GM19025 (cell line): Measurements from ENCODE around the gene C8B.

Experiments
- ATAC-seq: cut with Tn5 transposase; IDR thresholded peaks from one replicate; pipeline ENCODE4 v1.9.1; 2021; ENCODE audit warnings: mild to moderate bottlenecking, low read depth, moderate library complexity; ENCODE audit not compliant: unreplicated experiment

The C8B gene

DNA sequence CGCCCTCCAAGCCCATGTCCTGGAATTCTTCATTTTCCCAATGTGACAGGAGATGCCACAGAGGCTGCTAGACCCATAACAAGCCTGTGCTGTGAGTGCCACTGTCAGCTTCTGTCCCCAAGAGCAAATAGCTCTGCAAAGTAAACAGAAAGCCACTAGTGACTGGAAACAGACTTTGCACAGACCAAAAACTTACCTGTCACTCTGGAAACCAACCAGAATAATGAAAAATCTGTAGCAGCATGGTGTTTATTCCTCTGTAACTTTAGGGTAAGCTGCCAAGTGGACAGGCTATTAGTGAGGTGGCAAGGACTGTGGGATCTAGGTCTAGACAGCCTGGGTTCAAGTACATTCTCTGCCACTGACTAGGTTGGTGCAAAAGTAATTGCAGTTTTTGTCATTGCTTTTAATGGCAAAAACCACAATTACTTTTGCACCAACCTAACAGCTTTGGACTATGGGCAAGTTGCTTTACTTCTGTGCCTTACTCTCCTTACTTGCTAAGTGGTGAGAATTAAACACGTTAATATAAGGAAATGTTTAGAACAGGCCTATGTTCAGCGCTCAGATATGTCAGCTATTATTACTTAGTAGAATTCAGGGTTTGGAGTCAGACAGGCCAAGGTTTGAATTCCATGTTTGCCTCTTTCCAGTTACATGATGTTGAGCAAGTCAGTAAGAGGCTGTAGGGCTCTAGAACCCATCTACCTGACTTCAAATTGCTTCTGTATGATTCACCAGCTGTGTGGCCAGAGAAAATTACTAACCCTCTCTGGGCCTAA, at the start of gene C8B:
C8B (minus strand) TSS at position 100 of the 782 bp plus-strand sequence; CDS start at position 33, 67 bp downstream.
- no peak for ATAC-seq

DNA sequence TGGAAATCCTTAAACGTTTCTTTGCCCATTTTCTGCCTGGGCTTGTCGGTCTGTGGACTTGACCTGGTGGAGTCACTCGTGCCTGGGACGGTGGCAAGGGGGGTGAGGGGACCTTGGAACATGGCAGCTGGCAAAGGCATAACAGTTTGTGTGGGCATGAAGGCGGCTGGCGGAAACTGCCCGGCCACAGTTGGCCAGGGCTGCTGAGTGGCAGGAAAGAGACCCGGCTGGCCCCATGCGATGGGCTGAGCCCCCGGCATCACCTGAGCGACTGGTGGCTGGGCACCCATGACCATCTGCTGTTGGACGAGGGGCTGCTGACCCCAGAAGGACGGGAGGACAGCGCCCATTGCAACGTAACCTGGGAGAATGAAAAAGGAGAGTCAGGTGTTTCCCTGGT, 49.3 kb upstream of the C8B start:
- no peak for ATAC-seq

DNA sequence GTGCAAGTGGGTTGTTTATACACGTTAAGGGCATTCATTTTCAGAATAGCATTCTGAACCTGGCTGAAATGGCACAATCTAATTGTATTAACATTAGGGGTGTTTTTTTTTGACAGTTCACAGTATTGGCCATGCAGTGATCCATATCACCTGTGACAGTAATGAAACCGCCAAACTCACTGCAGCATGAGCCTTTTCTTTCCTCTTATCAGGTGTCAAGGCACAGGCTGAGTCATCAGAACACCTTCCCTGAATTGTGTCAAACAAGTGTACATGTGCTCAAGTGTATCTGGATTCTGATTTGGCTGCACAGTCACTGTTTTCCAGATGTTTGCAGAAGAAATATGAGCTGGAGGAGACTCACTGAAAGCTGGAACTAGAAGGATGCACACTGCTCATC, 47.7 kb upstream of the C8B start:
- ATAC-seq = no peak

DNA sequence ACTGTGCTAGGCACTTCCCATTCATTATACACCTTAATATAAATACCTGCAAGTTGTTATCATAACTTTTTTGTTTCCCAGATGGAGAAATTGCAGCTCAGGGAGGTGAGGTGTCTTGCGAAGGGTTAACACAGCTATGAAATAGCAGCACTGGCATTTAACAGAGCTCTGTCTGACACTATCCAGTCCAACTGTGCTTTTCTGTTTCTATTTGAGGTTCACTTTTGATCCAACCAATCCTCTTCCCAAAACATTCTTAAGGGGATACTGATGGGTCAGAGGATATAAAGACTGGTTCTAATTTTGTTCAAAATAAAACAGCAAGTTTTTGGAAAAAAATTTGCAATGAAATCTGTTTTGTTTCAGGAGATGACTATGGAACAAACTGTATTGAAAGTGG, 46.5 kb upstream of the C8B start:
- no peak for ATAC-seq

DNA sequence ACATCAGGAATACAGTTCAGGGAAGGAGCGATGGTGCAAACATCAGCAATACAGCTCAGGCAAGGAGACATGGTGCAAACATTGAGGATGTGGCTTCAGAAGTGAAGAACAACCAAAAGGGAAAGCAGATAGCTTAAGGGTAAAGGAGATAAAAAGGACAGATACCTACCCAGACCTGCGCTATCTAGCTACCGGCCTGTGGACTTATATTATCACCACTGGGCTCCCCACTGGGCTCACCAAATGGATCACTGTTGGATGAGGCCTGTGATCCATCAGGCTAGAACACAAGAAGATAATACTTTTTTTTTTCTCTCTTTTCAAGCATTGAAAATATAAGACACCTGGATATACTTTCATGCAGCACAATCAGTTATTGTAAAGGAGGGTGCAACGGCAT, 44.7 kb upstream of the C8B start:
- ATAC-seq = no peak

DNA sequence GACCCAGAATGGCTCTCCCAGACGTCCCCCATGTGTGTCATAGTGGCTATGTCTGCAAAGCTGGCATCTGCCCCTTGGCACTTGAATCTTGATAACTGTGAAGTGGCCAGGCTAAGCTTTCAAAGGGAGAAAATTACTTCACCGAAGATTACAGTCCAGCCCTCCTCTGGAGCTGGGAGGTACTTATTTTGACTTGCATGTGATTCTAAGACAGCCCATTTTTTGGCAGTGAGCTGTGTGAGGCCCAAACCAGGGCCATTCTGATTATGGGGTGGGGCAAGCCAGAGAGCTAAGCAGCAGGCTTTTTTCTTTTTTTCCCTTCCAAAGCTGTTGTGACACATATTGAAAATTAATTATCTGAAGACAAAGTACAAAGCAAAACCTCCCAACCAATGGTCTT, 42.1 kb upstream of the C8B start:
- no peak for ATAC-seq

DNA sequence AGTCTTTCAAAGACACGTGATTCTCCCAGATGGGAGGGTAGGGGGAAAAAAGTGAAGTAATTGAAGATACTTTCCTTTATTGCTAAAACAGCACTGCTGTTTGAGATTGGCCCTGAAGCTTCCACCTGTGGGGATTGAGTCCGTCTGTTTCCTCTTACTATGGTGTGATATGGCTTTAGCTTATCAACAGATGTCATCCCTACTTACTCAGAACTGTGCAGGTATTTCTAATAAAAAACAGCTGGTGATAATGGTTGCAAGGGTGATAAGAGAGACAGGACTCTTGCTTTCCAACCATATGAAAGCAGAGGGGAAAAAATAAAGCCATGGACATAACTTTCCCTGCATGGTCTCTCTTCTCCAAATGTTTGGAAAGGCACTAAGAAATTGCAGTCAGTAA, 41.7 kb upstream of the C8B start:
- ATAC-seq = no peak

DNA sequence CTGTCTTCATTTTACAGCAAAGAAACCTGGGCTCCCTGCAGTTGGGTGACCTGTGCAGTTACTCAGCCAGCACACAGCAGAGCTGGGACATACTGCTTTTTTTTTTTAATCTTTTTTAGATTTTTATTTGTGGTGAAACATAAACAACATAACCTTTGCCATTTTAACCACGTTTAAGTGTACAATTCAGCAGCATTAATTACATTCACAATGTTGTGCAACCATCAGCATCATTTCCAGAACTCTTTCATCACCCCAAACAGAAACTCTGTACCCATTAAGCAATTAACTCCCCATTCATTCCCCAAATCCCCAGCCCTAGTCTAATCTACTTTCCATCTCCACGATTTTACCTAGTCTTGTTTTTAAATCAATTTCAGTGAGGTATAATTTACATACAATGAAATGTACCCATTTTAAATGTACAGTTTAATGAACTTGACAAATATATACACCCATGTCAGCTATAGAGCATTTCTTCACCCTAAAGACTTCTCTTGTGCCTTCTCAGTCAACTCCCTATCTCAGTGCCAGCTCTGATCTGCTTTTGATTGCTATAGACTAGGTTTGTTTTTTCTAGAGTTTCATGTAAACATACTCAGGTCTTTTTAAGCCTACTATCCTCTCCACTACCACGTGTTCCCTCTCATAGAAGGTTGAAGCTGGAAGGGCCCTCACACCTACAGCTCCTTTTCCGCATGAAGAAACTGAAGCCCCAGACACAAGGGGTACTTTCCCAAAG, 37.8 kb upstream of the C8B start:
- no peak for ATAC-seq

DNA sequence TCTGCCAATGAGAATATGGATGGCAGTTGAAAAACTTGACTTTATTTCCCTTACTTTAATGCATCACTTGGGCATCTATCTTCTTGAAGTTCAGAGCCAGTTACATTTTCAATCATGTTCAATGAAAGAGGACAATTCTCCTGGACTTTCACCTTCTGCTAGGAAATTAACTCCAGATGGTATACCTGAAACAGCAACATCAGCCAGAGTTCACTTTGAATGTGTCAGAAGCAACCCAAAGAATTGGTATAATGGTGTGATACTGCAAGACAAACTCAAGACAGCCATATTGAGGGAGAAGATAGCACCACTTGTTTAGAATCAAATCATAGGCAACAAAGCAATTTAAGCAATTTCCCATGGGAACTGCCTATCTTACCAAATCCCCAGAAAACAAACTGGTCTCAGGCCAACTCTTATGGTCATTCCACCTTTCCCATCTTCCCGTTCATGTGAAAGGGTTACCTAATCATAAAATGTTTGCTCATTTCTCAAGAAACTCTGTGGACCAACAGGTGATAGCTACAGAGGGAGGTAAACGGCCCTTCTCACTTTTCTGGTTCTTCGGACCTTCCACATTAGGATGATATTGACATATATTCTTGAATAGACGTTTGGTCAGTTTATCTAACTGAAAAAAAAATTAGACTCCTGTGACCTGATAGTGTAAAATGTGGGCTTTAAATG, 29.7 kb upstream of the C8B start:
- ATAC-seq = no peak

DNA sequence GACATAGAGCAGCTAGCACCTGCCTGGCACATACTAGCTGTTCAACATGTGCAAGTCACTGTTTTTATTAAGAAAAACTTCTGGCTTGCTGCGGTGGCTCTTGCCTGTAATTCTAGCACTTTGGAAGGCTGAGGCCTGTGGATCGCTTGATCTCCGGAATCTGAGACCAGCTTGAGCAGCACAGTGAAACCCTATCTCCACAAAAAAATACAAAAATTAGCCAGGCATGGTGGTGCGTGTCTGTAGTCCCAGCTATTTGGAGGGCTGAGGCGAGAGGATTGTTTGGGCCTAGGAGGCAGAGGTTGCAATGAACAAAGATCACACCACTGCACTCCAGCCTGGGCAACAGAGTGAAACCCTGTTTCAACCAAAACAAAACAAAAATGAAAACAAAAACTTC, 27.7 kb upstream of the C8B start:
- no peak for ATAC-seq

DNA sequence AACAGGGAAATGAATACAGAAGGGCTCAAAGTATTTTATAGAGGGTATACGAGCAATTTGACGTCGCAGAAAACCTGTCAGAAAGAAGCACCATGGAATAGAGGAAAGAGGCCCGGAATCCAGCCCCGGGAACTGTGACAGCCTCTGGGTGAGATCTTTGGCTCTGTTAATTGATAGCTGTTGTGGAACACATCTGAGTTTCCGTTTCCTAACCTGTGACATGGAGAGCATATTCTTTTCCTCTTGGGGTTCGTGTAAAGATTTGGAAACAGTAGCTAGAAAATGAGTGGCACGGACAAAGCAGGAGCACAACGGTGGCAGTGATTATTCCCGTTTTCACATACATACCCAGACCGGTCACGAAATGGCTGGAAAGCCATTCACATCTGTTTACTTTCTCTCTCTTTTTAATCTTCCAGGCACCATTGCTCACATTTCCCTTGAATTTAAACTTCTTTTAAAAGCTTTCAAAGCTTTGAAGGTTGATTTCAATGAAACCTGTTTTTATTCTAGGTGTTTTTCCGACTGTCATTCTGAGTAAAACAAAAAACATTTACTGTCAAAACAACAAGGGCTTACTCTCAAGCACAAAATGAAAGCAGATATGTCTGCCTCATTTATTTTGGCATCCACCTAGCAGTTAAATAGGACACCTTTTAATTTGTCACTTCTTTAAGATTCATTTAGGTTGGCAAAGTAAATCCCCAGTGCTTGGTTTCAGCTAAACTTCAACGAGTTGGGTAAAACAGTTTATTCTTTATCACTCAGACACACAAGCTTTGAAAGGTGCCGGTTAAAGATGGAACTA, 26.7 kb upstream of the C8B start:
- no peak for ATAC-seq

DNA sequence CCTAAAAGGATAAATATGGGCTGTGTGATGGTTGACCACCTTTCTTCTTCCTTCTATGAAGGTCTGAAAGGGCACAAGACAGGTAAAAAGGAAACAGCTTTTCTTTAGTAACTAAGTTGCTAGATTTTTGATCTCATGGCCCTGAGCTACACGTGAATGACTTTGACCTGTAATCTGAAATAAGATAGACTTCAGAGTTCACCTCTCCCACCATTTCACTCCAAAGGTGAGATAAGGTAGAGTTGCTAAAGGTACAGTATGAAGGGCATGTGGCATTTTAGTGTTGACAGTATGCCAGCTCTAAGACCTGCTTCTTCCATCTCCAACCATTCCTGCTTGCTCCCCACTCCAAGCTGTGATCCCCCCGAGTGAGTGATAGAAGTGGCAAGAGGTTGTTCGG, 25.8 kb upstream of the C8B start:
- ATAC-seq = no peak

DNA sequence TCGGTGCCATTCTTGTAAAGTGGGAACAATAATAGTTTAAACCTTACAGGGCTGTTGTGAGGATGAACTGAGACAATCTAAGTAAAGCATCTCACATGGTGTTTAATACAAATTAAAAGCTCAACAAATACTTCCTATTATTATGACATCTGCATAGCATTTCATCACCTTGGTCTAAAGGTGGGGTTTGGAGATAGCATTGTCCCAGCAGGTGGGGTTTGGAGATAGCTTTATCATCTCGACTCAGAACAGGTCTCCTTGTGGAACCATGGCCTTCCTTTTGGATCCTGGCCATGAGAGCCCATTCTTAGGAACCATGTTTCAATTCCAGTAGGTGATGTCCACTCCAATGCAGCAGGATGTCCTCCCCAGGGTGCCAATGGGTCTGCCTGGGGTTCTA, 20.6 kb upstream of the C8B start:
- ATAC-seq = no peak

DNA sequence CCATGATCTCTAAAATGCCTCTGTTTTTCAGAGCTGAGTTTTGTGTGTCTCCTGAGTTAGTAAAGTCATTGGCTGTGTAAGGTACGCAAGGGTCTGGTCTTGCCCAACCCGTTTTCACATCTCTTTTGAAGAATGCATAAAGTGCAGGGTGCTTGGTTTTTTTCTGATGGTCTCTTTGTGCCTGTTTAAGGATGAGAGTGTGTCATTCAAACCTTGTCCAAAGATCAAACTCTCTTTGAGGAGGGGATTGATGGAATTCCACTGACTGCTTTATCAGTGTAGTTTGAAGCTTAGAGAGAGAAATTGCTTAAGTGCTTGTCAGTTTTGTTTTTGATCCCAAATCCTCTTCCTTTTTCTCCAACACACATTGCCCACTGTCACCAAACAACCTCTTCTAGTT, 20.0 kb upstream of the C8B start:
- no peak for ATAC-seq

DNA sequence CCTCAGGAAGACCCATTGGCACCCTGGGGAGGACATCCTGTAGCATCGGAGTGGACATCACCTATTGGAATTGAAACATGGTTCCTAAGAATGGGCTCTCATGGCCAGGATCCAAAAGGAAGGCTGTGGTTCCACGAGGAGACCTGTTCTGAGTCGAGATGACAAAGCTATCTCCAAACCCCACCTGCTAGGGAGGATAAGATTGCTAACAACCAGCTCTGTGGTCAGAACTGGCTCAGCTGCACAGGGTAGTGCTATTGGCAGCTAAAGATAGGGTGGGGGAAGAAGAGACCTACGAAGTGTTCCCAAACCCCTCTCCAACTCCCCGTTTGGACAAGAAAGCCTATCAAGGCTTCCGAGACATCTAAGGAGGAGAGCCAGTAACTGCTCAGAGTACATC, 17.7 kb upstream of the C8B start:
- ATAC-seq = no peak

DNA sequence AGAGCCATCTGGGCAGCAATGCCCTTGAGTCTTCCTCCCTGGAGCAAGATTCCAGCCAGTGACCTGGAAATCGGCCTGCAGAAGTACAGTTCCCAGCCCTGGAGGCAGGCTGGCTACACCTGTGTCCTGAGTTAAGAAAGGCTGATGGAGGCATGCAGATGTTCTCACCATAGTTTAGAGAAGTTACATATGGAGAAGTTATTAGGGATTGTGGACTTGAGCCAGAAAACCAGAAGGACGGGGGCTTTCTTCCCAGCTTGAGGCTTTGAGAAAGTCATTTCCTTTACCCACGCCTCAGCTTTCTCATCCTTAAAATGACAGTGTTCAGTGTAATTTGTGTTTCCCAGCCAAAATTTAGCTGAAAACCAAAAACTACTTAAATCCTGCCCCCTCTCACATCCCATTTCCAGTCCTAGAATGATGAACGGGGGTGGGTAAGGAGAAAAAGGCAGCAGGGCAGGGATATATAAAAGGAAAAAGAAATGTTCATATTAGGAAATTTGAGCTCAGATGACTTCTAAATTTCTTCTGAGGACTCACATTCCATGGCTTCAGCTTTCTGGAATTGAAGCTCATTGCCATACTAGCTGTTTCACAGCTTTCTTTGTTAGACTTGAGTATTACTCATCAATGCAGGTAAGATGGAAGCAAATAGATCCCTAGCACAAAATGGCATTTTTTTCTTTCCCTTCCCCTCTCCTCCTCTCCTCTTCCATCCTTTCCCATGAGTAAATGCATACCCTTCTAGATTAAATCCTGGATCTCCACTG, 14.4 kb upstream of the C8B start:
- no peak for ATAC-seq

DNA sequence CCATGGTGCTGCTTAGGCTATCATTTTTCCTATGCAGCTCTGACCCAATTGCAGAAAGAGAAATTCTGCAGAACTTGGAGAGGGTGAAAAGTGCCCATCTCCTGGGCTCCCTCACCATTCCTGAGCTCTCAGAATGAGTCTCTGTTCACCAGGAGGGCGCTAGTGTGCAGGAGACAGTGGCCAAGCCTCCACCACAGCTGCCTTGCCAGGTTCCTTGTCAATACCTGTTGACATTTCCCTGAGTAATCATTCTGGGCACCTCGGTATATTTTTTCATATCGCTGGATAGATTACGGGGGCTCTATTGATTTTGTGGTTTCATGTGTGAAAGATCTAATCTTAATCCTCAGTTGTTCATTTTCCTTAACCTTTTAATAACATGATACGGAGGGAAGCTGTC, 13.0 kb upstream of the C8B start:
- ATAC-seq = no peak

DNA sequence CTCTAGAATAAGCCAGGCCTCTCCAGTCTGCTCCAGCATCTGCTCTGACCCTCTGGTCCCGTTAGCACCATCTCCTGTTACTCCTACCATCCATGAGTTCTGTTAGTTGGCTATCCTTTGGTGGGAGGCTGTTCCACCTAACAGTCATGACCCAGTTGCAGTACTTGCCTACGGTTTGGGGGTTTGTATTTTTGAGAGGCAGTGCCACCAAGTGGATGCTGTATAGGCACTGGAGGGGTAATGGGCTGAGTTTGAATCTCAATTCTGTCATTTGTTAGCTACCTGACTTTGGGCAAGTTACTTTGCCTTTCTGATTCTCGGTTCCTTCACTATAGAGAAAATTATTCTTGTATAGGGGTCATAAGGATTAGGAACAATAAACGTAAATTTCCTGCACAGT, 12.1 kb upstream of the C8B start:
- no peak for ATAC-seq

DNA sequence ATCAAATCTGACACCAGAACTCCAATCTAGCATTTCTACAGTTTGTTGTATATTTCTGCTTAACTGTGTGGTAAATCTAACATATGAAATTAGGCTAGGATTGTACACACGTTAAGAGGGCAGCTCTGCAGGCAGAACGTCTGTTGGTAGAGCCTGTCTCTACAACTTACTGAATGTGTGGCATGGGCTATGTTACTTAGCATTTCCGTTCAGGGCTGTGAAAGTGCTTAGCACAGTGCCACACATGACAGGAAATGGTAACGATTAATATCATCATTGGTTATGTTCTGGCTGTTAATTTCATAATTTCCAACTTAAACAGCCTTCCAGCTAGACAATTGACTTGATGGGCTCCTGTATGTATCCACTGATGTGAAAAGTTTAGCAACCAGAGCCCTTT, 9.6 kb upstream of the C8B start:
- ATAC-seq = no peak
